Stimulated activated effector memory CD8-positive, alpha-beta T cell treated with anti-CD3 and anti-CD28 coated beads, Interleukin-12 subunit alpha, Interleukin-12 subunit beta, amount 100 ng/mL, for 72 hours (primary cell): Measurements from ENCODE around the gene CMTM7.
"Not testable (repeated sequence)": the region's sequence is repeated elsewhere in the genome, so short reads cannot be mapped to it uniquely, and the experiment has no call there.

Experiments
- ATAC-seq: fragments of 150-1000 bp; cut with Tn5 transposase; 2 replicates; pipeline ENCODE4 v1.10.0; 2021
- DNase-seq, 2 donors: peaks; one replicate each; pipeline ENCODE4 v3.0.0; 2021 to 2022; ENCODE audit warnings: low spot score in 2 of 2
- H3K27ac Mint-ChIP-seq: one replicate; pipeline ENCODE4 v1.8.0; 2022; ENCODE audit warnings: mild to moderate bottlenecking, mixed read lengths
- H3K36me3 Mint-ChIP-seq: one replicate; pipeline ENCODE4 v1.8.0; 2022; ENCODE audit warnings: mild to moderate bottlenecking, mixed read lengths
- H3K4me1 Mint-ChIP-seq: one replicate; pipeline ENCODE4 v1.8.0; 2022; ENCODE audit warnings: mixed read lengths
- H3K4me3 Mint-ChIP-seq: one replicate; pipeline ENCODE4 v1.8.0; 2022; ENCODE audit warnings: mild to moderate bottlenecking, mixed read lengths
- H3K9me3 Mint-ChIP-seq: one replicate; pipeline ENCODE4 v1.8.0; 2022; ENCODE audit warnings: mixed read lengths

Gene CMTM7

DNA sequence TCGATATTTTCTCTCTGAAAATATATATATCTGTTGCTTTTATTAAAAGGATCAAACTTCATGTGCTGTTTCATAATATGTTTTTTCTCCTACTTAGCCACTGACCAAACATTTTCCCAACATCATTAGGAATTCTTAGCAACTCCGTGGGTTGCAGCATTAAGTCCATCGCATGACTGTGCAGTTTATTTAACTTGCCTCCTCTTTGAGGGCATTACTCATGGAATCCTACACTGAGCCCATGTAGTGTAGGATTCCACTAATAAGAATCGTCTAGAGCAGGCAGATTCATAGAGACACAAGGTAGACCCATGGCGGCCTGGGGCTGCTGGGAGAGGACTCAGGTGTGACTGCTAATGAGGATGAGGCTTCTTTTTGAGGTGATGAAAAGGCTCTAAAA lies 61.7 kb downstream of the CMTM7 start:
- DNase-seq: no peak
- Mint-ChIP-seq H3K9me3 (no peaks in the 10 kb centered on the region), H3K36me3 (peaks cover 40% of the 10 kb centered on the region), H3K4me1 (peaks cover 47% of the 10 kb centered on the region), H3K4me3 (no peak overlapping the region), H3K27ac (no peak overlapping the region)
- ATAC-seq: no peak

DNA sequence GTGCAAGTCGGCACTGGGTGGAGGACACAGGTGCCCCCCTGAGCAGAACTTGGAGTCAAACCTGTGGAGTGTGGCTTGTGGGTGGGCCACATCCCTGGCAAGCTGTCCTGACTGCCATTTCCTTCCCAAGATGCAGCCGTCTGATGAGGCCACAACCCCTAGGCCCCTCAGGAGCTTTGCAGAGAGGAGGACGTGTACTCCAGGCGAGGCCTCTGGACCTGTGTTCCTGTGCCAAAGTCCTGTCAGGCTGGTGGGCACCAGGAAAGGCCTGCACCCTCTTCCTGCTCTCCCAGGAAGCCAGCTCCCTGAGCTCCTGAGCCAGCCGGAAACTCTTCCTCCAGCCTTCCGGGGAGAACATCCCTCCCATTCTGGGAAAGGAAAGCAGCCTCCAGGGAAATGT lies 62.5 kb downstream of the CMTM7 start:
- ATAC-seq (no peak), DNase-seq (no peak)
- no peak overlapping the region for H3K4me3 Mint-ChIP-seq
- peaks cover 42% of the 10 kb centered on the region for H3K4me1 Mint-ChIP-seq
- no peaks in the 10 kb centered on the region for H3K9me3 Mint-ChIP-seq
- H3K27ac Mint-ChIP-seq: peak overlapping the region; percentile 82
- peaks cover 37% of the 10 kb centered on the region for H3K36me3 Mint-ChIP-seq

DNA sequence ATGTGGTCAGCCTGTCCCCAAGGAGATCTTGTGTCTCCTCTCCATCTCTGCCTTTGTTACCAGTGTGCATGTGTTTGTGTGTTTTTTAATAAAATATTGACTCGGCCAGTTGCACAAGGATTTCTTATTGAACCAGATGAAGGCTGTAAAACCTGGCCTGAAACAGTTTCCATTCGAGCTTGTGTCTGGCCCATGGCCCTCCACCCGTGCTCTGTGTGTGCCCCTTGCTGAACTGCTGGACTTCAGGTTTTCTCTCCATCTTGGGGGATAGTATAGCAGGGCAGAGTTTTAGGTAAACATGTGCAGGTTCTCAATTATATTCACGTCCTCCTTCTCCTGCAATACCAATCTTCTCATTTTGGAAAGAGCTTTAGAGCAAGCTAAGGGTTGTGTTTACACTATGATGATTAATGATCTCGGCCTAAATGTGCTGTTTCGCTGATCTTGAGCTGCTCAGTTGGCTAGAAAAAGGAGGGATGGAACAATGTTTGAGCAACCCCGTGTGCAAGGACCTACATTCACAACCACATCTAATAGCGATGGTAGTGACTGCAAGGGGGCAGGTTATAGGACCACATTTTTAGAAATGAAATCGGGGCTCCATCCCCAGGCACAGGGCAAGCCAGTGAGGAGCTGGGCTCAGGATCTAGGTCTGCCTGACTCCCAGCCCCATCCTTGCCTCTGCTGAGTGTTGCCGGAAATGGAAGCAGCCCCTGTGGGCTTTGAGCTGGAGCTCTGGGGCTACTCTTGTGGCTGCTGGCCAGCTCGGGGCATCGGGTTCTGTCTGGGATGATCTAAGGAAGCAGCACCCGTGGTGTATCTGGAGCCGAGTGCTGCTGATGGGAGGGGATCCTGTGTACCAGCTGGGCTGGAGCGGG lies 63.3 kb downstream of the CMTM7 start:
- DNase-seq: no peak
- H3K27ac Mint-ChIP-seq: peak overlapping the region; percentile 82
- no peak overlapping the region for H3K4me3 Mint-ChIP-seq
- H3K9me3 Mint-ChIP-seq: no peaks in the 10 kb centered on the region
- H3K4me1 Mint-ChIP-seq: peaks cover 40% of the 10 kb centered on the region
- no peak for ATAC-seq
- H3K36me3 Mint-ChIP-seq: peaks cover 37% of the 10 kb centered on the region

DNA sequence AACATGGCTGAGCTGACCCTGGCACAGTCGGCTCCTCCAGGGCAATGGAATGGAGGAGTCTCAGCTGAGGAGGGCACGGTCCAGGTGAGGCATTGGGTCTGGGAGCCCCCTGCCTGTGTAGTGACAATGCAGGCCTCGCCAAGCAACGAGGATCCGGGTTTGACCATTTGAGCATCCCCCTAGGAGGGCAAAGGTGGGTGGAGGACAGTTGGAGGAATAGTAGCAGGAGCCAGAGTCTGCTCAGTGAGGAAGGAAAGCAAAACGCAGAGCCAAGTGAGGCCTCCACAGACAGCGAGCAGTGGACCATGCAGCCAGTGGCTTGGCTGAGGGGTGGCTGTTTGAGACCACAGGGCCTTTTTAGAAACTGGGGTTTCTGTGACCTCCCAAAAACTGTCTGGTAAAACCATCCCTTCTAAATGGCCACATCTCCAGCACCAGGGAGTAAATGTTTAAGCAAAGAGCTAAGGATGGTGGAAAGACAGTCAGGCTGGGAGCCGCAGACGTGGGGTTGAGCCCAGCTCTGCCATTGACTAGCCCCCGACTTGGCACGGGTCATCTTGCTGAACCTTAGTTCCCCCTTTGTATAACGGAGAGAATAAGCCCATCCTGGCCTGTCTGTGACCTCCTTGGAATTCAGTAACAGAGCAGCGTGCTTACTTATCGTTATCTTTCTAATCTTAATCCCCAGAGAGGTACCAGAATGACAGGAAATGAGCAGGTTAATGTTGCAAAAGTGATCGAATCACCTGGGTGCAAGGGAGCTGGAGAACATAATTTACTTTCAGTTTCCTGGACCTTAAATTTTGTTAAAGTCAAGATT lies 64.2 kb downstream of the CMTM7 start:
- peak overlapping the region; percentile 82 for H3K27ac Mint-ChIP-seq
- no peak for DNase-seq
- H3K4me3 Mint-ChIP-seq: no peak overlapping the region
- peaks cover 37% of the 10 kb centered on the region for H3K36me3 Mint-ChIP-seq
- peaks cover 34% of the 10 kb centered on the region for H3K4me1 Mint-ChIP-seq
- no peak for ATAC-seq
- no peaks in the 10 kb centered on the region for H3K9me3 Mint-ChIP-seq

DNA sequence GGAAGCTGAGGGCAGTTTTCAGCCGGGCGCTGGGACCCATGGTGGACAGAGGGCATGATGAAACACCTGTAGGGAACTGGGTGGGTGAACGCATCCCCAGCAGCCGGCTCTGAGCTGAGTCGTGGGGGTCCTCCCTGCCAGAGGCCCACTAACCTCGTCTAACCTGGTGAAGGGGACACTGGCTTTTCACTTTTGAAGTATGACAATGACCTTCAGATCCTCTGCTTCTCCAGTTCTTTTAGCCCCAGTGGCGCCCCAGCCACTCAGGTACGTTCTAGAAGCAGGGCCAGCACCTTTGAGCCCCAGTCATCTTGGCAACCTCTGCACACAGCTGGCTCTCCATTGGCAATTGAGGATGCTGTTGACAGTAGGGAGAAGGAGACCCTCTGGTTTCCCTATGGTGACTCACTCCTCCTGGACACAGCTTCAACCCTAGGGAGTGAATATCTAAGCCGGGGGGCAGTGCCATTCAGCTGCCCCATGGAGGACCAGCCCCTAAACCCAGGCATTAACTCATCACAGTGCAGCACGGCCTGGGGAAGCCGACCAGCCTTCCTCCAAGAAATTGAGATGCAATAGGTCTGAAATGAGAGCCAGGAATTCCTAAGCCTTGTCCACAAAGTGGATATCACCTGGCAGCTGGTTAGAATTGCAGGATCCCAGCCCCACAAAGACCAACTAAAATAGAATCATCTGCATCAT lies 64.9 kb downstream of the CMTM7 start:
- DNase-seq: no peak
- no peak for ATAC-seq
- Mint-ChIP-seq H3K4me1 (peaks cover 34% of the 10 kb centered on the region), H3K36me3 (peaks cover 37% of the 10 kb centered on the region), H3K27ac (peak overlapping the region; percentile 82), H3K4me3 (no peak overlapping the region), H3K9me3 (no peaks in the 10 kb centered on the region)

DNA sequence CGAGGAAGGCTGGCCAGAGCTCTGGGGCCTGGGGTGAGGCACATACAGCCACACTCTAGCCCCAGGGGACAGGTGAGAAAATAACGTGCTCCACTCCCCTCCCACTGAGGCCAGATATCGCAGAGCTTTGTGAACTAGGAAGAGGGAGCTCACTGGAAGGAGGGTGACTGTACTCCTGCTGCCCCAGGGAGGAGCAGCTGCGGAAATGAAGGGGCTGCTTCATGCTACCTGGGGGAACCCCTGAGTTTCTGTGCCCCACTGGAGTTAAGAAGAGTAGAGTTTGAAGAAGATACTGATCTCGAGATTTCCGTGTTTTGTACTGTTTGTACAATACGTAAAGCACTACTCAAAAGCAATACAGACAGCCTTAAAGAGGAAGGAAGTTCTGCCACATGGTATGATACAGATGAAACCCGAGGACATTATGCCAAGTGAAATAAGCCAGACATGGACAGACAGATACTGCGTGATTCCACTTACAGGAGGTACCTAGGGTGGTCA lies 66.4 kb downstream of the CMTM7 start:
- peaks cover 34% of the 10 kb centered on the region for H3K4me1 Mint-ChIP-seq
- H3K4me3 Mint-ChIP-seq: peak overlapping the region; percentile 45
- ATAC-seq (peak; percentile 50), DNase-seq (peak in 1 of 2 donors; percentile 67)
- H3K9me3 Mint-ChIP-seq: no peaks in the 10 kb centered on the region
- H3K36me3 Mint-ChIP-seq: peaks cover 29% of the 10 kb centered on the region
- peak overlapping the region; percentile 87 for H3K27ac Mint-ChIP-seq

DNA sequence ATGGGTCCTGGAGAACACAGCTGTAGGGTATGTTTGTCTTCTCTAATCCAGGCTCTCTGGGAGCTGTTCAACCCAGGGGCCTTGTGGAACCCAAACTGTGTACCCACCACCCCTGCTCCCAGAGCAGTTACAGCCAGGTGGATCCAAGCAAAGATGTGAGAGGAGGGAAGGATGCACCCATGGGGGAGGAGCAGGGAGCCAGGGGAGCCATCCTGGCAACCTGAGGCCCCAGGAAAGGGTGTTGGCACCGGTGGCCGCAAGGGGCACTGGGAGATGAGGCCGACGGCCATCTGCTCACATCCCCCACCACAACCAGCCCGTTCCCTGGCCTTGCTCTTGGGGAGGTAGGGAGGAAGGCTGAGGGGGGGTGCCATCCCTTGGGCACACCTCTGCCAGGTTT lies 67.8 kb downstream of the CMTM7 start:
- ATAC-seq: no peak
- peak in 1 of 2 donors; percentile 54 for DNase-seq
- Mint-ChIP-seq H3K27ac (no peak overlapping the region), H3K4me1 (peaks cover 34% of the 10 kb centered on the region), H3K9me3 (no peaks in the 10 kb centered on the region), H3K4me3 (no peak overlapping the region), H3K36me3 (peaks cover 15% of the 10 kb centered on the region)

DNA sequence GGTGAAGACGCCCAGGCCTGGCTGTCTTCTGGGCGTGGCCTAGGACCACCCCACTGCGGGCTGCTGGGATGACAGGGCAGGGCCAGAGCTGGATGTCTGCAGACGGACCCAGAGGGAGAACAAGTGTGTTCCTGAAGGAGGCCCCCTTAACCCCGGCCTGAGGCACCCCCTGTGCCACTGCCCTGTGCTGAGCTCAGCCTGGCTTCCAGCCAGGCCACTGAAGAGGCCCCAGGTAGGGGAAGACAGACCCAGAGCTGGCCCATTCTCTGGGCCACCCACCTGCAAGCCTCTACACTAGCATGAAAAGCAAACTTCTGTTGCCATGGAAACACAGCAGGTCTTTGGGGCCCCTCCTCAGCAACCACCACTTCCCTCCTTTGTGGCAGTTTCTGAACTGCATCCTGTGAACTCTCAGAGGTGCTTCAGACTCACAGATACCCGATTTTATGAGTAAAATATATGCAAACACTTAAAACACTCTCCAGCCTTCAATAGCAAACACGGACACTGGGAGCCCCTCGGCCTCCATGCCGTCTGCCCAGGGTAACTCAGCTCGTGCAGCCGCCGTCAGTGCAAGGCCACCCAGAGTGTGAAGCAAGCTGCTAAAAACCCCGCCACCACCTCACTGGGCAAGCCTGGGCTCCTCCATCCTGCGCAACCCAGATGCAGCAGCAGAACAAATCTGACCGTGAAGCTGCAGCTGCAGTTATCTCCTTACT lies 68.5 kb downstream of the CMTM7 start:
- no peak overlapping the region for H3K4me3 Mint-ChIP-seq
- ATAC-seq (peak; percentile 89), DNase-seq (peak; percentile 31 to 76)
- no peak overlapping the region for H3K27ac Mint-ChIP-seq
- peaks cover 34% of the 10 kb centered on the region for H3K4me1 Mint-ChIP-seq
- H3K36me3 Mint-ChIP-seq: peaks cover 10% of the 10 kb centered on the region
- H3K9me3 Mint-ChIP-seq: no peaks in the 10 kb centered on the region

DNA sequence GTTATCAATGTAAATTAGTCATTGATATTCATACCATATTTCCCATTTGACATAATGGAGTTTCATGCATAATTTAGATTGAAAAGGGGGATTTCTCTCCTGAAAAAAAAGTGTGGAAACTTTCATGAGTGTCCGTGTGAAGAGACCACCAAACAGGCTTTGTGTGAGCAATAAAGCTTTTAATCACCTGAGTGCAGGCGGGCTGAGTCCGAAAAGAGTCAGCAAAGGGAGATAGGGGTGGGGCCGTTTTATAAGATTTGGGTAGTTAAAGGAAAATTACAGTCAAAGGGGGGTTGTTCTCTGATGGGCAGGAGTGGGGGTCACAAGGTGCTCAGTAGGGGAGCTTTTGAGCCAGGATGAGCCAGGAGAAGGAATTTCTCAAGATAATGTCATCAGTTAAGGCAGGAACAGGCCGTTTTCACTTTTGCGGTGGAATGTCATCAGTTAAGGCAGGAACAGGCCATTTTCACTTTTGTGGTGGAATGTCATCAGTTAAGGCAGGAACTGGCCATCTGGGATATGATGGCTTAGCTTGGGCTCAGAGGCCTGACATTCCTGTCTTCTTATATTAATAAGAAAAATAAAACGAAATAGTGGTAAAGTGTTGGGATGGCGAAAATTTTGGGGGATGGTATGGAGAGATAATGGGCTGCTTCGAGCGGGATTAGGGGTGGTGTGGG lies 69.3 kb downstream of the CMTM7 start:
- DNase-seq: peak in 1 of 2 donors; percentile 37
- H3K36me3 Mint-ChIP-seq: not testable (repeated sequence)

DNA sequence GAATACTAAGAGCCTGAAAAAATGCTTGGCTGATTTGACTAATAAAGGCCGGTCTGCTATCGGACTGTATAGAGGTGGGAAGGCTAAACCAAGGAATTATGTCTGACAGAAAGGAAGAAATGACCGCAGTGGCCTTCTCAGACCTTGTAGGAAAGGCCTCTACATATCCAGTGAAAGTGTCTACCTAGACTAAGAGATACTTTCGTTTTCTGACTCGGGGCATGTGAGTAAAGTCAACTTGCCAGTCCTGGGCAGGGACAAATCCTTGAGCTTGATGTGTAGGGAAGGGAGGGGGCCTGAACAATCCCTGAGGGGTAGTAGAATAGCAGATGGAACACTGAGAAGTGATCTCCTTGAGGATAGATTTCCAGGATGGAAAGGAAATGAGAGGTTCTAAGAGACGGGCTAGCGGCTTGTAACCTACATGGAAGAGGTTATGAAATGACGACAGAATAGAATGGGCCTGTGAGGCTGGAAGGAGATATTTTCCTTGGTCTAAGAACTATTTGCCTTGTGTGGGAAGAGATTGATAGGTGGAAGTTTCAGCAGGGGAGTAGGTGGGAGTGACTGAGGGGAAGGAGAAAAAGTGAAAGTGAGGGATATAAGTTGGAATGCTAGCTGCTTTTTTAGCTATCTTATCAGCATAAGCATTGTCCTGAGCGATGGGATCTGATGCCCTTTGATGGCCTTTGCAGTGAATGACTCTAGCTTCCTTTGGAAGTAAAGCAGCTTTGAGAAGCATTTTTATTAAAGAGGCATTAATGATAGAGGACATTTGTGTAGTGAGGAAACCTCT lies 70.7 kb downstream of the CMTM7 start:
- Mint-ChIP-seq H3K4me1 (peaks cover 27% of the 10 kb centered on the region), H3K36me3 (peaks cover 17% of the 10 kb centered on the region)
- not testable (repeated sequence) for ATAC-seq, H3K4me3 Mint-ChIP-seq, H3K27ac Mint-ChIP-seq, H3K9me3 Mint-ChIP-seq
- DNase-seq: peak in 1 of 2 donors; percentile 55

More for the DNA sequence above, 69.3 kb downstream of the CMTM7 start:
- peaks cover 34% of the 10 kb centered on the region for H3K4me1 Mint-ChIP-seq
- not testable (repeated sequence) for ATAC-seq, H3K9me3 Mint-ChIP-seq, H3K27ac Mint-ChIP-seq, H3K4me3 Mint-ChIP-seq

DNA sequence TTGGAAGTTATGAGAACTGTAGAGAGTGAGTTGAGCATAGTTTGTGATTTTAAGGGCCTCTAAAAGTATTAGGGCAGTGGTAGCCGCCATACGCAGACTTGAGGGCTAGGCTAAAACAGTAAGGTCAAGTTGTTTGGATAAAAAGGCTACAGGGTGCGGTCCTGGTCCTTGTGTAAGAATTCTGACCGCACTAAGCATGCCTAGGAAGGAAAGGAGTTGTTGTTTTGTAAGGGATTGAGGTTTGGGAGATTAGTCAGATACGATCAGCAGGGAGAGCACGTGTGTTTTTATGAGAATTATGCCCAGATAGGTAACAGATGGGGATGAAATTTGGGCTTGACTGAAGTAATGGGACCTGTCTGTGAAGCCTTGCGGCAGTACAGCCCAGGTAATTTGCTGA lies 71.8 kb downstream of the CMTM7 start:
- not testable (repeated sequence) for H3K27ac Mint-ChIP-seq, H3K4me3 Mint-ChIP-seq, H3K9me3 Mint-ChIP-seq, DNase-seq, ATAC-seq
- Mint-ChIP-seq H3K36me3 (peaks cover 16% of the 10 kb centered on the region), H3K4me1 (peaks cover 23% of the 10 kb centered on the region)

DNA sequence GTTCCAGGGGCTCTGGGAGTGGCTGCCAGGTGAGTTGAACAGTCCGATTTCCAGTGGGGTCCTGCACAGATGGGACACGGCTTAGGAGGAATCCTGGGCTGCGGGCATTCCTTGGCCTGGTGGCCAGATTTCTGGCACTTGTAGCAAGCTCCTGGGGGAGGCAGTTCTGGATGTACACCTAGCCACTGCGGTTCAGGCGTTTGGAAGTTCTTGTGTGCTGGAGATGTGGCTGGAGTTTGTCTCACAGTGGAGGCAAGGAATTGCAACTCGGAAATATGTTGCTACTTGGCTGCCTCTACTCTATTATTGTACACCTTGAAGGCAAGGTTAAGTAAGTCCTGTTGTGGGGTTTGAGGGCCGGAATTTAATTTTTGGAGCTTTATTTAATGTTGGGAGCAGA lies 73.1 kb downstream of the CMTM7 start:
- Mint-ChIP-seq H3K36me3 (peaks cover 28% of the 10 kb centered on the region), H3K27ac (peak overlapping the region; percentile 53), H3K4me1 (peaks cover 35% of the 10 kb centered on the region)
- H3K9me3 Mint-ChIP-seq, ATAC-seq, H3K4me3 Mint-ChIP-seq, DNase-seq: not testable (repeated sequence)

DNA sequence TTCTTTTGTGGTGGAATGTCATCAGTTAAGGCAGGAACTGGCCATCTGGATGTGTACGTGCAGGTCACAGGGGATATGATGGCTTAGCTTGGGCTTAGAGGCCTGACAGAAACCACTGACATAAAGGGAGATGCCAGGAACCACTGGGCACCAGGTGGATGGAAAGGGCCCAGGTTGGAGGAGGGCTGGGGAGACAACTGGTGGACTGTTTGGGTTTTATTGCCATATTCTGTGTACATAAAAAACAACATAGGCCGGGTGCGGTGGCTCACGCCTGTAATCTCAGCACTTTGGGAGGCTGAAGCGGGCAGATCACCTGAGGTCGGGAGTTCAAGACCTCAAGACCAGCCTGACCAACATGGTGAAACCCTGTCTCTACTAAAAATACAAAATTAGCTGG lies 75.2 kb downstream of the CMTM7 start:
- not testable (repeated sequence) for DNase-seq, H3K27ac Mint-ChIP-seq, H3K4me3 Mint-ChIP-seq, ATAC-seq, H3K9me3 Mint-ChIP-seq
- Mint-ChIP-seq H3K4me1 (peaks cover 54% of the 10 kb centered on the region), H3K36me3 (peaks cover 45% of the 10 kb centered on the region)
